HG02885 (cell line): Measurements from ENCODE around the gene RAD51B.

ENCODE experiments used
- ATAC-seq: cut with Tn5 transposase; IDR thresholded peaks from one replicate; pipeline ENCODE4 v1.9.1; 2021; ENCODE audit warnings: mild to moderate bottlenecking; ENCODE audit not compliant: unreplicated experiment, poor library complexity

RAD51B gene

GRCh38 chr14:68723808-68724268 is 904.3 kb downstream of the RAD51B start:
- ATAC-seq: no peak

GRCh38 chr14:68724914-68725313 is 905.3 kb downstream of the RAD51B start:
- no peak for ATAC-seq

DNA sequence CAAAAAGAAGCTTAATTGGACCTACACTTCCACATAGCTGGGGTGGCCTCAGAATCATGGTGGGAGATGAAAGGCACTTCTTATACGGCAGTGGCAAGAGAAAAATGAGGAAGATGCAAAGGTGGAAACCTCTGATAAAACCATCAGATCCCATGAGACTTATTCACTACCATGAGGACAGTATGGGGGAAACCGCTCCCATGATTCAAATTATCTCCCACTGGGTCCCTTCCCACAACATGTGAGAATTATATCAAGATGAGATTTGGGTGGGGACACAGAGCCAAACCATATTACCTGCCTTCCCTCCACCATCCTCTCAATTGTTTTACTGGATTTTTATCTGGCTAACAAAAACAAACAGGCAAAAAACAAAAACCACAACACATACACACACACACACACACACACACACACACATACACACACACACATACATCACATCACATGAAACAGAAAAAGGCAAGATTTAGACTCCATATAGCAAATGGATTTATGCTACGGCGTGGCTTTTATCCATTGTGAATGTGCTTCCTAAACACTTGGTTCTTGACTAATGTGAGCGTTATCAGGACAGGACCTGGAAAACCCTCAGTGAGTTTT is 906.6 kb downstream of the RAD51B start:
- no peak for ATAC-seq

GRCh38 chr14:68727315-68728047 is 907.9 kb downstream of the RAD51B start:
- no peak for ATAC-seq

DNA sequence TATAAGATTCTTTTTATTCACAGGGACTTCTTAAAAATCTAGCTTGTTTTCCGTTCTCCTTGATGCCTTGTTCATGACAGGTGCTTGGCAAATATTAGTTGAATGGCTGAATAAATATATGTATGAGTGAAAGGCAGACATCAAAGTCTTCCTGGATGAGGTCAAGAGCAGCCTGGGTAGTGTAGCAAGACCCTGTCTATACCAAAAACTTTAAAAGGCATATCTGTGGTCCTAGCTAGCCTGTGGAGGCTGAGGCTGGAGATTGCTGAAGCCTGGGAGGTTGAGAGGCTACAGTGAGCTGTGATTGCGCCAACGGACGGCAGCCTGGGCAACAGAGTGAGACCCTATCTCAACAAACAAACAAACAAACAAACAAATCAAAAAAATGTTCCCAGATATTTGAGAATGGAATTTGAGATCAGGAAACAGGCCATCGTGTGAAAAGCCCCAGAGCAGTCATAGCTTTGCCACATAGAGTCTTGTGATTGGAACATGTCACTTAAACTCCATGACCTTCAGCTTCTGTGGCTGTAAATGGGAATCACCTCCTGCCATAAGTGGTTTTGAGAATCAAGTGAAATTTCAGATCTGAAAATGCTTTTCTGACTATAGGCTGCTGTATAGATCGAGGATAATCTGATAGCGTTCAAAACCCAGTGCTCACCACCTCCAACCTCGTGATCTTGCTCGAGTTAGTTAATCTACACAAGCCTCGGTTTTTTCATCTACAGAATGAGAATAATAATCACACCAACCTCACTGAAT is 908.9 kb downstream of the RAD51B start:
- no peak for ATAC-seq

GRCh38 chr14:68729556-68729955 is 910.0 kb downstream of the RAD51B start:
- no peak for ATAC-seq

DNA sequence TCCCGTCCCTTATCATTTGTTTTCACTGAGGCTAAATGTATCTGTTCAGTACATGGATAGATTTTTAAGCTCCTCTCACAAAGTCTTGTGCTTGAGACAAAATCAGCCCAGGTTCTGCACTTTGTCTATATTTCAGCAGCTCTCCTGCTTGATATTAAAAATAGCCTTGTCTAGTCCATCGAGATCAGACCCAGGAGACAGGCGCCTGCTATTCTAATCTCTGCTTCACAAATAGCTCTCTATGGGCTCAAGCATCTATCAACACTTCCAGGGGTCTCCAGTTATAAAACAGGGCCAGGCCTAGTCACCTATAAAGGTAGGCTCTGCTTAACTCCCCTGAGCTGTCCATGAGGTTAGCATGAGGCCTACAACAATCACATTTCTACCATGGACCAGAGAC is 910.8 kb downstream of the RAD51B start:
- no peak for ATAC-seq

GRCh38 chr14:68730811-68731425 is 911.3 kb downstream of the RAD51B start:
- no peak for ATAC-seq

DNA sequence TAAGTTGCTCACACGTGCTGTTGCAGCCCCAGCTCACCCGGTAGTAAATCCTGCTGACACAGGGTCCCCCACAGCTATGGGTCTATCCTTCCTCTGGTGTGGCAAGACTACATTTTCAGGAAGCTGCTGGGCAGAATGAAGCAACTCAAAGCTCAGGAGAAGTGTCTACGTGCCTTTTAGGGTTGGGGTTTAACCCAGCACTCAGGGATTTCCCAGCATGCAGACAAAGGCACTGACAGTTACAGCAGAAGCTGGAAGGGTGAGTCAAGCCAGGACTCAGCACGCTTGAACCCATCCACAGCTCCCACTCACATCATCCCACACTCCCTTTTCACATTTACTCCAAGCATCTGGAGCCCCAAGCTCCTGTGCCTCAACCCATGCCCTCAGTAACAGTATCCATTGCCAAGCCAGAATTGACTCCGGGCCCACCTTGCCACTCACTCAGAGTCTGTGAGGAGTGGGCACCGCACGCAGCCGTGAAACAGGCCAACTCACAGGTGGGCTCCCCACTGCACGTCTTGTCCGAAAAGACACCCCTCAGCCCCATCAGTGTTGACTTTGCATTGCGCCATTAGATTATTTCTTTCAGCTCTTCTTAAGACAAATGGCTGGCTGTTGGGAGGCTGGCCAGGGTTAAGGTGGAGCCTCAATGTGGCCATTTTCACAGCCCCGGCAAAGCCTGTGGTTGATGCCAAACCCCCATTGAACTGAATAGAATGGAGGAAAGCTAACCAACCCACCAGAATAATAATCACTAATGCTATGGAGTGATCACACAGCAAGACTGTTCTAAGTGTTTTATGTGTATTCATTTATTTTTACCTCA is 913.7 kb downstream of the RAD51B start:
- no peak for ATAC-seq

DNA sequence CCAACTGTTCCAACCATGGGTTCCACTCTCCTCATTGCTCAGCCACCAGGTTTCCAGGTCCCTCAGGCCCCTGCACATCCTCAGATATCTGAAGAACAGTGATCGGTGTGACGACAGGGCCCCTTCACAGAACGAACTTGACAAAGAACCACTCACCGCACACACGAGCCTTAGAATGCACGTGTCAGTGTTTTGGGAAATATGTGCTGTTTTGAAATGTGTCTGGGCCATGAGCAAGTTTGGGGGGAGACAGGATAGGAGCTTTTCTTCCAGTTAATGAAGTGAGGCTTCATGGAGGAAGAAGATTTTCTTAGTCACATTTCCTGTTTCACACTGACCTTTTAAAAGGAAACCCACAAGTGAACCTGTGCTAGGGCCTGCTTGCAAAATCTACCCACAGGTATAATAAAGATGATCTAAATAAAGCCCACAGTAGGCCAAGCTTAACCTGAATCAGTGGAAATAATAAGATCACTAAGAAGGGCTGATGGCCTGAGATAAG is 914.7 kb downstream of the RAD51B start:
- peak; percentile 50 for ATAC-seq

DNA sequence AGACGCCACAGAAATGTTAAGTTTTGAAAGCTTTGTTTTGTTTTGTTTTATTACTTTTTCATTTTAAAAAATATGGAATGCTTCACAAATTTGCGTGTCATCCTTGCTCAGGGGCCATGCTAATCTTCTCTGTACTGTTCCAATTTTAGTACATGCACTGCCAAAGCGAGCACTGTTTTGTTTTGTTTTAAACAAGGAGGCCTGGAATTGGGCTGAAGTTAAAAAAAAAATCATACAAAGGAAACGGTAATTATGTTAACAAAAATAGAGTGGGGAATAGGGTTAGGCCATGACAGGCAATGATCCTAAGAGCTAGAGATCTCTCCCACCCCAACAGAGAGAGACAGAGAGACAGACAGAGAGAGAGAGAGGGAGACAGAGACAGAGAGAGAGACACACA is 916.3 kb downstream of the RAD51B start:
- ATAC-seq: no peak

- ATAC-seq: no peak
Observed at GRCh38 chr14:68736471-68736871, 916.9 kb downstream of the RAD51B start.

DNA sequence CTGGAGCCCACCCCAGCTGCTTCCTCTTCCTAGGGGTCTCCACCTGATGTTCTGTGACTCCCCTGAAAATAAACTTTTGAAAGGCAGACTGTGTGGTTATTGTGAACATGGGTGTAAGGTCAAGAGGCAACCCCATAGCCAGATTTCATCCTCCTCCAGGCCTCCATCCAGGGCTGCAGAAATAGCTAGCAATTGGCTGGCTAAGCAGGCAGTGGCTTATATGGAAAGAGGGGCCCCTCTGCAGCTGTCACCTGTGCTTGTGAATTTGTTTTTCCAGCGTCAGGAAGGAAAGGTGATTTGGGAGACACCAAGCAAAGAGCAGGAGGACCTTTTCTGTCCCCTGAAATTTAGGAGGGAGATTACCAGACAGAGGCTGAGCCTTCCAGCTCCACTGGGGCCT is 917.5 kb downstream of the RAD51B start:
- ATAC-seq: no peak

GRCh38 chr14:68738559-68738958 is 919.0 kb downstream of the RAD51B start:
- ATAC-seq: no peak

DNA sequence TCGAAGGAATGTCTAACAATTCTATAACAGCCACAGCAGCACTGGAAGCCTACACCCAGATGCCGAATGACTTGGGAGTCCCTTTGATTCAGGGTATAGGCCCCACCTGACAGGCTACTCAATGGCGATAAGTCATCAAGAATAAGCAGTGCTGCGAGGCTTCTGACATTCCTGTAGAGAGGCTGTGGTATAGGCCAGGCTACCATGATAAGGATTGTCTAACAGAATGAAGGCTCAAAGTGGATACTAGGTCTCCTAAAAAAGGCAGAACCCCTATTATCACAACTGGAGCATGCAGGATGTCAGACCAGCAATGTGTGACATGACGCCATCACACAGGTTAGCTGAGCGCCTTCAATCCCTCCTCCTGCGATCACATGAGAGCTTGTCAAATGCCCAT is 920.1 kb downstream of the RAD51B start:
- no peak for ATAC-seq

GRCh38 chr14:68740788-68741476 is 921.4 kb downstream of the RAD51B start:
- no peak for ATAC-seq

DNA sequence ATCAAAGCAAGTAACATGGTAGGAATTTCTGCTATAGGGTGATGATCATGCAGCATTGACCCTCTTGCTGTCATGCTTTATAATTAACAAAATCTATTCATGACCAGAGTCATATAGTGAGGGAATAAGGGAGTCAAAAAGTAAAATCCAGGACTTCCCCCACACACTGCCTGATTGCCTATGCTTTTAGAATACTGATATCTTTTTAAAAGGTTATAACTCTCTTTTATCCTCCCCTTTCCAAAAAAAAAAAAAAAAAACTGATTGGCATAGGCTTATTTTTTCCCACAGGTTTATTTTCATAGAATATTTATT is 921.9 kb downstream of the RAD51B start:
- no peak for ATAC-seq

- peak; percentile 90 for ATAC-seq
Observed at GRCh38 chr14:68741839-68742470, 922.4 kb downstream of the RAD51B start.

GRCh38 chr14:68744613-68745012 is 925.0 kb downstream of the RAD51B start:
- ATAC-seq: no peak
